SJSA1 (cell line): ENCODE data around the gene CACNA1A. TPM values are rescaled to one million over a fixed set of nuclear protein-coding genes. Genes with fewer than 3 reads are reported as not detected.
"Not testable (repeated sequence)": the region's sequence is repeated elsewhere in the genome, so short reads cannot be mapped to it uniquely, and the experiment has no call there.

Experiments used
- DNase-seq, 2 experiments: peaks; one replicate each; pipeline ENCODE4 v3.0.0-alpha.2; 2015 to 2020; ENCODE audit warnings: low spot score in 2 of 2, low read depth in 1 of 2
- H3K27ac ChIP-seq: fragments of 250-450 bp; sonication (Bioruptor Pico); 2 replicates; pipeline ENCODE4 v1.5.1; 2020; ENCODE audit warnings: mild to moderate bottlenecking, moderate library complexity
- H3K27me3 ChIP-seq: fragments of 250-450 bp; sonication (Bioruptor Pico); replicated peaks from 2 replicates; pipeline ENCODE4 v1.5.1; 2020; ENCODE audit warnings: mild to moderate bottlenecking, moderate library complexity
- H3K36me3 ChIP-seq: fragments of 250-450 bp; sonication (Bioruptor Pico); 2 replicates; pipeline ENCODE4 v1.5.1; 2020; ENCODE audit warnings: mild to moderate bottlenecking
- H3K4me1 ChIP-seq: fragments of 250-450 bp; sonication (Bioruptor Pico); replicated peaks from 2 replicates; pipeline ENCODE4 v1.6.1; 2021; ENCODE audit warnings: mild to moderate bottlenecking
- H3K4me3 ChIP-seq: fragments of 250-450 bp; sonication (Bioruptor Pico); 2 replicates; pipeline ENCODE4 v1.5.1; 2020; ENCODE audit warnings: mild to moderate bottlenecking
- H3K9me3 ChIP-seq: fragments of 250-450 bp; sonication (Bioruptor Pico); replicated peaks from 2 replicates; pipeline ENCODE4 v1.5.1; 2020; ENCODE audit warnings: mild to moderate bottlenecking
- total RNA-seq: library from RNA; depleted of rRNA; stranded (reverse); fragments of >200 nt; shearing (Covaris generic); gene quantifications from 2 replicates; pipeline ENCODE4 v1.2.3, GENCODE V29; 2014

The CACNA1A gene
- total RNA-seq, 1 experiment from 2014 or later: not detected

DNA sequence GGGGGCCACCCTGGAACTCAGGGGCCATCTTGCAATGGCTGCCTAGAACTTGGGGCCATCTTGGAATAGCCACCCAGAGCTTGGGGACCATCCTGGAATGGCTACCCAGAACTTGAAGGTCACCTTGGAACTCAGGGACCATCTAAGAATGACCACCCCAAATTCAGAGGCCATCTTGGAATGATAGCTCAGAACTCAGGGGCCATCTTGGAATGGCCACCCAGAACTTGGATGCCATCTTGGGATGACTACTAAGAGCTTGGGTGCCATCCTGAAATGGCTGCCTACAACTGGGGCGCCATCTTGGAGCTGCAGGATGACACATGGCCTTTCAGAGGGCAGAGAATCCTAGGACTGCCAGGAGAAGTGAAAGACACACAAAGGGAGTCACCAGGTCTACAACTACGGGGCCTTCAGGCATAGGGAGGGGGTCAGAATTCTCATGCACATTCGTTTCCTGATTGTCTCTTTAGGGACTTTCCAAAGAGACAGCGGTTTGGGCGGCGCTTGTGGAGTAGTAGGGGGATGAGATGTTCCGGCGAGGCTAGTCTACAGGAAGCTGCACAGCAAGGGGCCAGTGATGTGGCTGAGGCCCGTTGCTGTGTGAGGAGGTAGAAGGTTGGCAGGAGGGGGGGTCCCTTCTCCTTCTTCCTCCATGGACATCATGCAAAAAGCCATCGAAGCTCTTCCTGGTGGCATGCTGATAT, 231.1 kb downstream of the CACNA1A start:
- Histone ChIP-seq H3K36me3 (no peaks in the 10 kb centered on the region), H3K4me3 (no peak overlapping the region), H3K27ac (no peak overlapping the region), H3K27me3 (no peaks in the 10 kb centered on the region), H3K4me1 (peaks cover 4% of the 10 kb centered on the region), H3K9me3 (0 out of 2 replicates have a peak, but pooled peaks cover 6% of the 10 kb centered on the region)
- no peak for DNase-seq

DNA sequence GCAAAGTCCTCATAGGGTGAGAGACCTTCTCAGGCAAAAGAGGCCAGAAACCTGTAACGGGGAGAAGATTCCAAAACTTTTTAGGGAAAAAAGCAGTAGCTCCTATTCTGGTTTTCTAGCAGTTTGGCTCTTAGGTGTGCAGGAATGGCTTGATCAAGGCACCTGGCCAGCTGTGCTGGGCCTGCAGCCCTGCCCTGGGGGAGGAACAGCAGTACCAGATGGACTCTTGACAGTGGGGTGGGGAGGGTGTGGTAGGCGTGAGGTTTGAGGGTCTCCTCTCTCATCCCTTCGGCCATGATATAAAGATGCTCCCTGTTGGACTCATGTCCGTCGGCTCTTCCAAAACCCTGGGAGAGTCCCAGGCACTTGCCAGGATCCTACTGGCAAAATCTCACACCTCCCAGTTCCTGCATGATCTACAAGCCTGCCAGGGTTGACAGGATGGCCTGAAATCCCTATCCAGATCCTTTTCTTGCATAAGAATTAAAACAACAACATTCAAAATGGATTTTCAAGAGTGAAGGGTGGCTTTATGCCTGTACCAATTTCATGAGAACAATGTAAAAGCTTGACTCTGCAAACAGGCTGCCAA, 235.7 kb downstream of the CACNA1A start:
- Histone ChIP-seq H3K4me1 (no peaks in the 10 kb centered on the region), H3K27me3 (no peaks in the 10 kb centered on the region; the same call in 1 of the 2 replicates), H3K4me3 (no peak overlapping the region), H3K36me3 (no peaks in the 10 kb centered on the region), H3K9me3 (0 out of 2 replicates have a peak, but pooled peaks cover 6% of the 10 kb centered on the region), H3K27ac (no peak overlapping the region)
- no peak for DNase-seq

DNA sequence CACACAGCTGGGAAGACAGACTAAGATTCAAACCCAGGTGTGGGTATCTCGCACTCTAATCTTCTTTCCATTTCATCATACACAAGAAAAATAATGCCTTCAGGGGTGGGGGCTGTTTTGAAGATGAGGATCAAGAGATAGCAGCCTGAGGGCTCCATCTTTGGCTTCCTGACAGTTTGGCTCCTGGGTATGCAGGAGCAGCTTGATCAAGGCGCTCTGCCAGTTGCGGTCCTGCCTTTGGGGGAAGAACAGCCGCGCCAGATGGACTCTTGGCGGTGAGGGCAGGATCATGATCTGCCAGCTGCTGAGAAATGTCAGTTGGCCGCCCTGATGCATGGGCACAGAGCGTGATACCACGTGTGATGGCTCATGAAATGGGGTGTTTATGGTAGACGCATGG, 236.9 kb downstream of the CACNA1A start:
- Histone ChIP-seq H3K9me3 (0 out of 2 replicates have a peak, but pooled peaks cover 6% of the 10 kb centered on the region), H3K36me3 (no peaks in the 10 kb centered on the region), H3K4me3 (no peak overlapping the region), H3K27ac (no peak overlapping the region), H3K4me1 (no peaks in the 10 kb centered on the region), H3K27me3 (peaks cover 12% of the 10 kb centered on the region)
- DNase-seq: no peak

DNA sequence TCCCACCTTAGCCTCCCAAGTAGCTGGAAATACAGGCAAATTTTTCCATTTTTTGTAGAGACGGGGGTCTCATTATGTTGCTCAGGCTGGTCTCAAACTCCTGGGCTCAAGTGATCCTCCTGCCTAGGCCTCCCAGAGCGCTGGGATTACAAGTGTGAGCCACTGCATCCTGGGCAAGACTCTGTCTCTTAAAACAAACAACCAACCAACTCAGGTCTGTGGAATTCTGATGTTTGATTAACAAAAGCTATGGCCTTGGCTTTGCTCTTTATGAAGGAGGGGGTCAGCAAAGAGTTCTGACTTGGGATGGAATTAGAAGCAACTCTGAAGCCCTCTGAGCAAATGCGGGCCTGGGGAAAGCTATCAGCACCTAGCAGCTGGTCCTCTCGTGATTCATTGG, 238.4 kb downstream of the CACNA1A start:
- Histone ChIP-seq H3K4me3 (no peak overlapping the region), H3K36me3 (no peaks in the 10 kb centered on the region), H3K27me3 (peaks cover 13% of the 10 kb centered on the region), H3K27ac (no peak overlapping the region), H3K4me1 (no peaks in the 10 kb centered on the region), H3K9me3 (0 out of 2 replicates have a peak, but pooled peaks cover 6% of the 10 kb centered on the region)
- DNase-seq: no peak

DNA sequence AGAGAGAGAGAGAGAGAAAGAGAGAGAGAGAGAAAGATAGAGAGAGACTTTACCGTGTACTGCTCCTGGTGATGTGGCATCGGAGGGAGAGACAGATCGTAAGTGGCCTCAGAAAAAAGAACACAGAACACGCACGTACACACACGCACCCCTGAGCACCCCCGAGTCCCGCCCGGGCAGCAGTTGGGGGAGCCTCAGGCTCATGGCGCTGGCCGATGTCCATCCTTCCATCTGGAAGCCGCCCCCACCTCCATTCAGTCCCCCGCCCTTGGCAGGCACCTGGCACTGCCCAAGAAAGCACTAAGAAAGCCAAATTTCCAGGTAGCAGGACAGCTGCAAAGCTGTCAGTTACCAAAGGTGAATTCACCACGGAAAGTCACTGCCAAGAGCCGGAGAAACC, 239.1 kb downstream of the CACNA1A start:
- Histone ChIP-seq H3K4me1 (no peaks in the 10 kb centered on the region), H3K27me3 (peaks cover 13% of the 10 kb centered on the region), H3K27ac (no peak overlapping the region), H3K9me3 (0 out of 2 replicates have a peak, but pooled peaks cover 6% of the 10 kb centered on the region), H3K4me3 (no peak overlapping the region), H3K36me3 (no peaks in the 10 kb centered on the region)
- no peak for DNase-seq

DNA sequence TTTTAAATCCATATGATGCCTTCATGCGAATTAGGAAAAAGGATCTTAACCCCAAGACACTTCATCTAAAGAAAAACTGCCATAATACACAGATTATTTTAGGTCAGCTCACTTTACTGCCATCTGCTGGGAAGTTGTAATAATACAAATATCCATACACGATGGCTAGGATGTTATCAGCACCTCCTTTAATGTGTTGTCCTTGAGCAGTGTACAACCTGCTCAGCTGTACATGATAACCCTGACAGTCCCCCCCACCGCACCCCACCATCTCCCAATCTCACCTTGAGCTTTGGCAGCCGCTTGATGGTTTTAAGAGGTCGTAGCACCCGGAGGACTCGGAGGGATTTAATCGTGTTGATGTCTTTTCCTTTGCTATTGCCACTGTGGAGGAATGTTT, 243.8 kb downstream of the CACNA1A start:
- Histone ChIP-seq H3K4me1 (peaks cover 7% of the 10 kb centered on the region), H3K27me3 (peaks cover 17% of the 10 kb centered on the region), H3K4me3 (no peak overlapping the region), H3K9me3 (no peaks in the 10 kb centered on the region), H3K36me3 (no peaks in the 10 kb centered on the region), H3K27ac (no peak overlapping the region)
- peak in 1 of 2 experiments; percentile 39 for DNase-seq

DNA sequence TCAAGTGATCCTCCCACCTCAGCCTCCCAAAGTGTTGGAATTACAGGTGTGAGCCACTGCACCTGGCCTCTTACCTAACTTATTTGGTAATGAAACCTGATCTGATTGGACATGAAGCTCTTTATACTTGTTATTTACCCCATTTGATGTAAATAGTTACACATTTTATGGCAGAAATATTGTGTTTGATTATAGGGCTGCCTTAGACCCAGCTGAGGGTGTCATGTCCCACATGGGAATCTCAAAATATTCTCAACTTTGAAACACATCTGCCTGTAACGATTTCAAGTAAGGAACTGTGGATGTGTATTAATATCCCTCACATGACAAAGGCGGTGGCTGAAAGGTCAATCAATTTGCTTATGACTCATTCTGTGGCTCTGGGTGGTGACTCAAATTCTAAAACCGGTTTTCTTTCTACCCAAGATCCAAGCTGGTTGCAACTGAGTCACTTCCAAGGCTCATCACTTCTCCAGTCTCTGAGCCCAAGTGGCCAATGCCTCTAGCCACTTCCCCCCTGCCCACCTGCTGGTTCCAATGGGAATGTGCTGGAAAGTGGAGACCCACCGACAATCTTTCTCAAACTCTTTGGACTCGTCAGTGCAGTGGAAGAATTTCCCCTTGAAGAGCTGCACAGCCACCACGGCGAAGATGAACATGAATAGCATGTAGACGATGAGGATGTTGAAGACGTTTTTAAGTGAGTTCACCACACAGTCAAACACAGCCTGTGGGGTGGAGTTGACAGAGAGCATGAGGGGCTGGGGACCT, 245.2 kb downstream of the CACNA1A start:
- H3K27me3 ChIP-seq: peaks cover 17% of the 10 kb centered on the region
- no peak overlapping the region; the same call in 1 of the 2 replicates for H3K27ac ChIP-seq
- H3K9me3 ChIP-seq: no peaks in the 10 kb centered on the region
- H3K4me1 ChIP-seq: peaks cover 7% of the 10 kb centered on the region
- no peak overlapping the region for H3K4me3 ChIP-seq
- peak in 1 of 2 experiments; percentile 9 for DNase-seq
- H3K36me3 ChIP-seq: no peaks in the 10 kb centered on the region

DNA sequence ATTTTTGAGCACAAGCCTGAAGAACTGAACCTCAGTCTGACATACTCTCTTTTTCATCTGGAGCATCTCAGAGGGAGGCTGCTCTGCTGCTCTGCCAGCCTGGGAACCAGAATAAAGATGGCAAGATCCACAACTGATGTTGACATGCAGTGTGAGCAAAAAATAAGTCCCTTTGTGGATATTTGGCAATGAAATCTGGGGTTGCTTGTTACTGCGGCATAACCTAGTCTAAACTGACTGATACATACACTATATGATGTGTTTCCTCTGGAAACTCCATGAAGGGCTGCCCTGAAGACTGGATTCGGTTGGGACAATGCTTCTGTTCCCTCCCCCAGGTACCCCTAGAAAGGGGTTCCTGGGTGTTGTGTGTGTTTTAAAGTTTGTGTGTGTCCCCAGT, 249.4 kb downstream of the CACNA1A start:
- H3K9me3 ChIP-seq: no peaks in the 10 kb centered on the region
- H3K4me3 ChIP-seq: no peak overlapping the region
- no peaks in the 10 kb centered on the region for H3K36me3 ChIP-seq
- peaks cover 7% of the 10 kb centered on the region for H3K4me1 ChIP-seq
- H3K27ac ChIP-seq: no peak overlapping the region
- peaks cover 4% of the 10 kb centered on the region; the same call in 1 of the 2 replicates for H3K27me3 ChIP-seq
- DNase-seq: no peak

DNA sequence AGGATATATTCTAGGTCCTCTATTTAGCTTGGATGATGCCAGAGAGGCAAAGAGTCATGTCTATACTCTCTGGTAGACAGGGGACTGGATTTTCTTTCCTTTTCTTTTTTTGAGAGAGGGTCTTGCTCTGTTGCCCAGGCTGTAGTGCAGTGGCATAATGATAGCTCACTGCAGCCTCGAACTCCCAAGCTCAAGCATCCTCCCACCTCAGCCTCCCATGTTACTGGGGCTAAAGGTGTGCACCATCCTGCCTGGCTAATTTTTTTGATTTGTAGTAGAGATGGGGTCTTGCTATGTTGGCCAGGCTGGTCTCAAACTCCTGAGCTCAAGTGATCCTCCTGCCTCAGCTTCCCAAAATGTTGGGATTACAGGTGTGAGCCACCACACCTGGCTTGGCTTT, 249.9 kb downstream of the CACNA1A start:
- not testable (repeated sequence) for H3K9me3 ChIP-seq, H3K27ac ChIP-seq, H3K4me1 ChIP-seq, H3K4me3 ChIP-seq, H3K36me3 ChIP-seq, DNase-seq, H3K27me3 ChIP-seq

DNA sequence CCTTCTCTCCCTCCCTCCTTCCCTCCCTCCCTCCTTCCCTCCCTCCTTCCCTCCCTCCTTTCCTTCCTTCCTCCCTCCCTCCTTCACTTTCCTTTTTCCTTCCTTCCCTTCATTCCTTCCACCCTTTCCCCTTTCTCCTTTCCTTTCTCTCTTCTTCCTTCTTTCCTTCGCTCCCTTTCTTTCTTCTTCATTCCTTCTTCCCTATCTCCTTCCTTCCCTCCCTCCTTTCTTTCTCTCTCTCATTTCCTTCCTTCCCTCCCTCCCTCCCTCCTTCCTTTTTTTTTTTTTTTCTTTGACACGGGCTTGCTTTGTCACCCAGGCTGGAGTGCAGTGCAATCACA, 250.6 kb downstream of the CACNA1A start:
- DNase-seq: no peak
- Histone ChIP-seq H3K27me3 (peaks cover 4% of the 10 kb centered on the region; the same call in 1 of the 2 replicates), H3K4me3 (no peak overlapping the region), H3K27ac (no peak overlapping the region), H3K4me1 (peaks cover under 1% of the 10 kb centered on the region), H3K9me3 (no peaks in the 10 kb centered on the region), H3K36me3 (no peaks in the 10 kb centered on the region)

DNA sequence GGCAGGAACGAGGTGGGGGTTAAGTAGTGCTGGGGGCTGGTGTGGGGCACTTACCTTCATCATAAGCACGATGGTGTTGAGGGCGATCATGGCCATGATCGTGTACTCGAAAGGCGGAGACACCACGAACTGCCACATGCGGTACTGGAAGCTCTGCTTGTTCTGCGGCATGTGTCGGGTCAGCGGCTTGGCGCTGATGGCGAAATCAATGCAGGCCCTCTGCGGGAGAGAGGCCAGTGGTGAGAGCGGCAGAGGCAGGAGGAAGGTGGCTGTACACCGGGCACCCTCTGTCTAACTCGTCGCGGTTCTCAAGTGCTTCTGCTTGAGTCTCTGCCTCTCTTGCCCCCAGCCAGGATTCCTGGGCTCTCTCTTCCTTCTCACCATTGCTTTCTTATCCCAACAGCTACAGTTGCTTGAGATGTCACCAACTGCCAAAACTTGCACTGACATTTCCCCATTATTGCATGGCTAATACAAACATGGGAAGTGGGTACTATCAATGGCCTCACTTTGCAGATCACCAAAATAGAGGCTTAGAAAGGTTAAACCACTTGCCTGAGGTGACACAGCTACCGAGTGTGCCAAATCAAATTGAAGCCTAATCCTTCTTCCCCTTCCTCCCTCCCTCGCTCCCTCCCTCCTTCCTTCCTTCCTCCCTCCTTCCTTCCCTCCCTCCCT, 251.1 kb downstream of the CACNA1A start:
- Histone ChIP-seq H3K27me3 (peaks cover 4% of the 10 kb centered on the region; the same call in 1 of the 2 replicates), H3K27ac (no peak overlapping the region), H3K4me1 (no peaks in the 10 kb centered on the region), H3K4me3 (no peak overlapping the region), H3K9me3 (no peaks in the 10 kb centered on the region), H3K36me3 (no peaks in the 10 kb centered on the region)
- DNase-seq: no peak

DNA sequence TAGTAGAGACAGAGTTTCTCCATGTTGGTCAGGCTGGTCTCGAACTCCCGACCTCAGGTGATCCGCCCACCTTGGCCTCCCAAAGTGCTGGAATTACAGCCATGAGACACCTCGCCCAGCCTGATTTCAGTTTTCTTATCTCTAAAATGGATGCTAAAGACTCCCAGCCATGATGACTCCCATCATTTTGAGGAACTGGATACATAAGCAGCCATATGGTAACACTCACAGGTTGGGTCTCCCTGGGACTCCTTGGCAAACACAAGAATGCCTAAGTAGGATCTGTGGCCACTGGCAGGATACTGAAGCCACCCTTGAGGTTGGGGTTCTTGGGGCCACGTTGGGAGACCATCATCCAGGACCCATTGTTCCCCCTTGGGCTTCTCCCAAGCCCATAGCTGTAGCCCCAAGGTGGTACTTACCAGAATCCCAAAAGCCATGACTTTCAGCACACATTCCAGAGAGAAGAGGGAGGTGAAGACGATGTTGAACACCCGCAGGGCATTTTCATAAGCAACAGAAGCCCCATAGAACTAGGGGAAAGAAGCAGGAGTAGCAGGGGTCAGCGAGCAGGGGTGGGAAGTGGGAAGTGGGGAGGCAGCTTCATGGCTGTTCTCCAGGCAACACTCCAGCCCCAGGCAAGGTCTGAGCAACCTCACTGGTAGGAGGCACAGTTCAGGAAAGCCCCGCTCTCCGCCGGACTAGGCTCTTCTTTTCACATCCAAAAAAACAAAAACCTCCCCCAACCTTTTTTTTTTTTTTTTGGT, 253.5 kb downstream of the CACNA1A start:
- Histone ChIP-seq H3K4me3 (no peak overlapping the region), H3K36me3 (no peaks in the 10 kb centered on the region), H3K4me1 (no peaks in the 10 kb centered on the region), H3K27me3 (no peaks in the 10 kb centered on the region; the same call in 1 of the 2 replicates), H3K27ac (no peak overlapping the region), H3K9me3 (no peaks in the 10 kb centered on the region)
- no peak for DNase-seq

DNA sequence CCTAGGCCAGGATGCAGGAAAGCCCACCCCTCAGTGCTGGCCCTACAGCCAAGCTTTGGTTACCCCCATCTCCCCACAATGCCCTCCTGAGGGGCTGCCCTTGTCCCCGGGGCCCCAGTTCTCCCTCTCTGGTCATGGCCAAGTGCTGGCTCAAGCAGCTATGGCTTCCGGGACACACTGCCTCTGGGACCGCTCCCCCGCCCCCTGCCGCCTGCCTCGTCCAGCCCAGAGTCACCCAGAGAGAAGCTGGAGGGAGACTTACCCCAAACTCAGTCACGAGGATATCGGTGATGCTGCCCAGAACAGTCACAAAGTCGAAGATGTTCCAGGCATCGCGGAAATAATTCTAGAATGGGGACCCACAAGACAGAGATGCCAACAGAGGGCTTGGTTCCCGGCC, 261.4 kb downstream of the CACNA1A start:
- Histone ChIP-seq H3K27me3 (no peaks in the 10 kb centered on the region), H3K9me3 (no peaks in the 10 kb centered on the region), H3K4me3 (no peak overlapping the region), H3K4me1 (no peaks in the 10 kb centered on the region), H3K27ac (no peak overlapping the region), H3K36me3 (no peaks in the 10 kb centered on the region)
- DNase-seq: no peak
